GM21619 (cell line): Measurements from ENCODE around the gene SYDE1.

Source experiments
- ATAC-seq: cut with Tn5 transposase; IDR thresholded peaks from one replicate; pipeline ENCODE4 v1.9.1; 2021; ENCODE audit not compliant: unreplicated experiment

Gene SYDE1

DNA sequence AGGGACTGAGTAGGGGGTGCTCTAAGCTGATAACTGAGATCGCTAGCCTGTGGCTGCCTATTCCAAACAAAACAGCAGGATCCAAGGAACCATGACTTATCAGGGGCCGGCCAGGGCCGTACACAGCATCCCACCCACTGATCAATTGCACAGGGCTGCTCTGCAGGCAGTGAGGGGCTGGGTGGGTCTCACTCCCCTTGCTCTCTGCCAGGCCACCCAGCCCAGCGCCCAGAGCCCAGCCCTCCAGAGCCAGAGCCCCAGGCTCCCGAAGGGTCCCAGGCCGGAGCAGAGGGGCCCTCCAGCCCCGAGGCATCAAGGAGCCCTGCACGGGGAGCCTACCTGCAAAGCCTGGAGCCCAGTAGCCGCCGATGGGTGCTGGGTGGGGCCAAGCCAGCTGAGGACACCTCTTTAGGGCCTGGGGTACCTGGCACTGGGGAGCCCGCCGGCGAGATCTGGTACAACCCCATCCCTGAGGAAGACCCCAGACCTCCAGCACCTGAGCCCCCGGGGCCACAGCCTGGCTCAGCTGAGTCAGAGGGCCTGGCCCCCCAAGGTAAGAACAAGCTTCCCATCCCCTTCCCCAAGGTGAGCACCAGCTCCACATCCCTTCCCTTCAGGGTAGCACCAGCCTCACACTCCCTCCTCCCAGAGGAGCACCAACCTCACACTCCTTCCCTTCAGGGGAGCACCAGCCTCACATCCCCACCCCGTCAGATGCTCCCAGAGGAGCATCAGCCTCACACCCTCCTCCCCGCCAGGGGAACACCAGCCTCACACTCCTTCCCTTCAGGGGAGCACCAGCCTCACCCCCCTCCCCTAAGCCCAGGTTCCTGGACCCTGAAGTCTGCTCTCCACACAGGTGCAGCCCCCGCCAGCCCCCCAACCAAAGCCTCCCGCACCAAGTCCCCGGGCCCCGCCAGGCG lies 1.9 kb downstream of the SYDE1 start:
- ATAC-seq = no peak

DNA sequence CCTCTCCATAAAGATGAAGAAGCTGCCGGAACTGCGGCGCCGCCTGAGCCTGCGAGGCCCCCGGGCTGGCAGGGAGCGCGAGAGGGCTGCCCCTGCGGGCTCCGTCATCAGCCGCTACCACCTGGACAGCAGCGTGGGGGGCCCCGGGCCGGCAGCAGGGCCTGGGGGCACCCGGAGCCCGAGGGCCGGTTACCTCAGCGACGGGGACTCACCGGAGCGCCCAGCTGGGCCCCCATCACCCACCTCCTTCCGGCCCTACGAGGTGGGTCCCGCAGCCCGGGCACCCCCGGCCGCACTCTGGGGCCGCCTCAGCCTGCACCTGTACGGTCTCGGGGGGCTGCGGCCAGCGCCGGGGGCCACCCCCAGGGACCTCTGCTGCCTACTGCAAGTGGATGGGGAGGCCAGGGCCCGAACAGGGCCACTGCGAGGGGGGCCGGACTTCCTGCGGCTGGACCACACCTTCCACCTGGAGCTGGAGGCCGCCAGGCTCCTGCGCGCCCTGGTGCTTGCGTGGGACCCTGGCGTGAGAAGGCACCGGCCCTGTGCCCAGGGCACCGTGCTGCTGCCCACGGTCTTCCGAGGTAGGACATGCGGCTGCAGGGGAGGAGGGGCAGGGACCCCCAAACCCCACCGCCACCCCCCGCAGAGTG lies 2.7 kb downstream of the SYDE1 start:
- ATAC-seq = no peak

DNA sequence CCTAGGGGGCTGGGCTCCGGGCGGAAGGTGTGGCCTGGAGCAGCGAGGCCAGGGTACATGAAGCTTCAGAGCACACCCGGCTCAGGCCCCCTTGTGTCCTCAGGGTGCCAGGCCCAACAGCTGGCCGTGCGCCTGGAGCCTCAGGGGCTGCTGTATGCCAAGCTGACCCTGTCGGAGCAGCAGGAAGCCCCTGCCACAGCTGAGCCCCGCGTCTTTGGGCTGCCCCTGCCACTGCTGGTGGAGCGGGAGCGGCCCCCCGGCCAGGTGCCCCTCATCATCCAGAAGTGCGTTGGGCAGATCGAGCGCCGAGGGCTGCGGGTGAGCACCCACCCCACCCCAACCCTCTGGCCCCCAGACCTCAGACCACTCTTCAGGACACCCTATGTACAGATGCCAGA lies 3.2 kb downstream of the SYDE1 start:
- no peak for ATAC-seq

DNA sequence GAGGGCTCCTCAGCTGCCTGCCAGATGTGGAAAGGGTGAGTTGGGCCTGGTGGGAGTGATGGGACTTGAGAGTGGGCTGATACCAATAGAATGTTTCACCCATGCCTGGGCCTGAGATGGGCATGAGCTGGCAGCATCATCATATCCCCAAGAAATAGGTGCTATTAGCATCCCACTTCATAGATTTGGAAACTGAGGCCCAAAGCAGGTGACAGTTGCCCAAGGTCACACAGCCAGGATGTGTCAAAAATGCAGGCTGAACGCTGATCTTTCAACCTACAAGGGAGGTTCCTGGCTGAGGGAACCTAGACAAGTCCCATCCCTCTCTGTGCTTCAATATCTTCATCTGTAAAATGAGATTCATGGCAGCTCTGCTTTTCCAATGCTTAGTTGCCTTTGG lies 4.6 kb downstream of the SYDE1 start:
- no peak for ATAC-seq

- no peak for ATAC-seq
These were observed 5.2 kb downstream of the SYDE1 start for GRCh38 chr19:15112385-15112784.

- ATAC-seq = no peak
These were observed 6.3 kb downstream of the SYDE1 start for GRCh38 chr19:15113245-15114152.

DNA sequence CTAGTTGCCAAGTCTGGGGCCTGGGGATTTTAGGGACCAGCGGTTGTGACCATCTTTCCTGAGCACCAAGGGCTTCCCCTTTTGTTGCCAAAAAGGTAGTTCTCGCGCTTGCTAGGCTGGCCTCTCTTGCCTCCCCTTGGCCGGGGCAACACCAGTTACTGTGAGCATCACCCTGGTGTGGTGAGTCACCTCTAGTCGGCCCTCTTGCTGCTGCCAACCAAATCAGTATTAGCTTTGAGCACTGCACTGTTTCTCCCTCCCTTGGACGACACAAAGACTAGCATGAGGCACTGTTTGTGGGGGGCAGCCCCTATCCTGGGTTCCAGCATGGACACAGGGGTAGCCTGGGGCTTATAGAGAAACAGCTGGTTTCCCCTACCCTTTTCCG lies 6.9 kb downstream of the SYDE1 start:
- no peak for ATAC-seq

DNA sequence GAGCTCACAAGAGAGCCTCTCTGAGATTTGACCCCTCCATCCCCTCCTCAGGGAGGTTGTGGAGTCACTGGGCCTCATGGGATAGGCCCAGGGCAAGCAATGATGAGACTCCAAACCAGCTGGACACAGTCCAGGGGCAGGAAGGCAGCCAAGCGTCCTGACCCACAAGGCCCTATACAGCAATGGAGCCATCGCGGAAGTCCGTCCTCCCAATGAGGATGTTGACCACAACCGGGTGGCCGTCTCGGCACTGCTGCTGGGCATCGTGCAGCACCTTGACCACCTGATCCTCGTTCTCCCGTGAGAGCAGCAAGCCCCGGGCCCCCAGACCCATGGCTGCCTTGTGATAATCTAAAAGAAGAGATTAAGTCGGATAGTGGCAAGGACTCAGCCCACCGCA lies 7.9 kb downstream of the SYDE1 start:
- no peak for ATAC-seq

- no peak for ATAC-seq
These were observed 8.8 kb downstream of the SYDE1 start for GRCh38 chr19:15115762-15116615.

GRCh38 chr19:15116856-15117255 lies 9.7 kb downstream of the SYDE1 start:
- no peak for ATAC-seq

- no peak for ATAC-seq
These were observed 11.0 kb downstream of the SYDE1 start for GRCh38 chr19:15118248-15118647.

- ATAC-seq = no peak
These were observed 11.7 kb downstream of the SYDE1 start for GRCh38 chr19:15118789-15119494.

GRCh38 chr19:15120135-15121026 lies 13.2 kb downstream of the SYDE1 start:
- no peak for ATAC-seq

GRCh38 chr19:15122331-15123030 lies 15.3 kb downstream of the SYDE1 start:
- ATAC-seq = no peak

GRCh38 chr19:15123031-15123890 lies 16.1 kb downstream of the SYDE1 start:
- ATAC-seq = no peak

DNA sequence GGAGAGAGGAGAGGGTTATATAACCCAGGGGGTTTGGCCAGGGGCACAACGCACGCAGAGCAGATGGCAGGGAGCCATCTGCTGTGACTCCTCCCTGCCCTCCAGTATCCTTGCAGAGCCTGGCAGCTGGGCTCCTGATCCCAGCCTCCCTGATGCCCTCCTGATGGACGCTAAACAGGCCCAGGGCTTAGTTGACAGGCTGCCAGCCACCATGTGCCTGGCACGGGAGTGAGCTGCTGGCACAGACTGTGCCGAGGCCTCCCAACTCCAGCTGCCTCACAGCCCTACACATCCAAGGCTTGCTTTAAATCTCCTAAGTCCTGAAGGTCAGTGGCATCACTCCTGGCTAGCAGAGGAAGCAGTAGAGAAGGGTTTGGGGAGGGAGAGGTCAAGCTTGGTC lies 16.7 kb downstream of the SYDE1 start:
- no peak for ATAC-seq

GRCh38 chr19:15124572-15125231 lies 17.5 kb downstream of the SYDE1 start:
- ATAC-seq = peak; percentile 7
